Keratinocyte (primary cell): Measurements from ENCODE around the gene CUEDC2. TPM values are rescaled to one million over a fixed set of nuclear protein-coding genes. Genes with fewer than 3 reads are reported as not detected.

ENCODE experiments used
- DNase-seq: peaks from one replicate; pipeline ENCODE4 v3.0.0-alpha.2; 2011; ENCODE audit warnings: low read depth, missing footprints, low spot score
- FAIRE-seq: peaks from 2 replicates; lab custom pipeline; 2011; peaks lifted over from hg19 to GRCh38; lab: Jason Lieb, UNC
- H2AFZ ChIP-seq: 2 replicates; pipeline ENCODE4 v1.6.0; 2012; ENCODE audit warnings: low read length, control low read depth, inconsistent platforms; ENCODE audit not compliant: control insufficient read depth
- H3K27ac ChIP-seq: 2 replicates; pipeline ENCODE4 v1.5.1; 2011; ENCODE audit warnings: low read length; ENCODE audit not compliant: control insufficient read depth, insufficient read depth
- H3K27me3 ChIP-seq: 3 replicates; pipeline ENCODE4 v1.6.0; 2011; ENCODE audit warnings: low read length; ENCODE audit not compliant: control insufficient read depth, insufficient read depth; ENCODE audit errors: extremely low read depth
- H3K36me3 ChIP-seq, 2 experiments: 2 replicates in 1 of 2; 3 replicates in 1 of 2; pipeline ENCODE4 v1.5.1; 2011; ENCODE audit warnings: low read length in 2 of 2, mild to moderate bottlenecking in 1 of 2; ENCODE audit not compliant: control insufficient read depth in 2 of 2, insufficient read depth in 2 of 2; ENCODE audit errors: extremely low read depth in 1 of 2
- H3K4me1 ChIP-seq: 3 replicates; pipeline ENCODE4 v1.5.1; 2011; ENCODE audit warnings: low read length; ENCODE audit not compliant: control insufficient read depth, insufficient read depth; ENCODE audit errors: extremely low read depth
- H3K4me2 ChIP-seq: 3 replicates; pipeline ENCODE4 v1.6.0; 2011; ENCODE audit warnings: low read depth, low read length; ENCODE audit not compliant: control insufficient read depth, insufficient read depth; ENCODE audit errors: extremely low read depth
- H3K4me3 ChIP-seq, 3 experiments: fragments of 200-600 bp in 1 of 3; sonication (generic) in 1 of 3; 2 replicates in 2 of 3; 3 replicates in 1 of 3; pipeline ENCODE4 v1.5.1; 2011 to 2016; ENCODE audit warnings: low read length in 3 of 3, mild to moderate bottlenecking in 3 of 3, control low read depth in 2 of 3, inconsistent platforms in 1 of 3, low read depth in 1 of 3, mixed read lengths in 1 of 3, mixed run types in 1 of 3, moderate library complexity in 1 of 3; ENCODE audit not compliant: control insufficient read depth in 2 of 3, insufficient read depth in 2 of 3; ENCODE audit errors: extremely low read depth in 1 of 3
- H3K79me2 ChIP-seq: 2 replicates; pipeline ENCODE4 v1.6.0; 2012; ENCODE audit warnings: low read length; ENCODE audit not compliant: control insufficient read depth, insufficient read depth
- H3K9ac ChIP-seq: 3 replicates; pipeline ENCODE4 v1.6.0; 2011; ENCODE audit warnings: low read length; ENCODE audit not compliant: control insufficient read depth, insufficient read depth; ENCODE audit errors: extremely low read depth
- H3K9me1 ChIP-seq: 3 replicates; pipeline ENCODE4 v1.6.0; 2011; ENCODE audit warnings: low read length; ENCODE audit not compliant: control insufficient read depth, insufficient read depth; ENCODE audit errors: extremely low read depth
- H3K9me3 ChIP-seq: 2 replicates; pipeline ENCODE4 v1.5.1; 2012; ENCODE audit warnings: low read depth, low read length; ENCODE audit not compliant: control insufficient read depth
- H4K20me1 ChIP-seq: 3 replicates; pipeline ENCODE4 v1.6.0; 2011; ENCODE audit warnings: low read length; ENCODE audit not compliant: control insufficient read depth, insufficient read depth; ENCODE audit errors: extremely low read depth
- EZH2 ChIP-seq: IDR thresholded peaks from one replicate; pipeline ENCODE4 v1.6.1; 2012; ENCODE audit warnings: inconsistent platforms, mild to moderate bottlenecking, low read length, moderate library complexity
- dilution Hi-C: fragments of 300-500 bp; cut with MboI; formaldehyde crosslinking; loops from one replicate; pipeline ENCODE4 v1.7.0; 2020; ENCODE audit warnings: low sequenced_read_pairs; ENCODE audit not compliant: extremely low pct_ligation_motif_present
- polyA plus RNA-seq, 5 experiments: library from polyadenylated mRNA; depleted of rRNA in 3 of 5; stranded (reverse) in 3 of 5; stranded (forward) in 1 of 5; unstranded in 1 of 5; fragments of >200 nt; gene quantifications; 1 replicate in 1 of 5; 2 replicates in 3 of 5; 3 replicates in 1 of 5; pipeline versions ENCODE4 v1.2.1 to v1.2.3, GENCODE V29; 2011 to 2012; ENCODE audit warnings: missing spikeins in 2 of 5, low read depth in 1 of 5, low replicate concordance in 1 of 5
- TF ChIP-seq, protein P1 (sequence below), 3 experiments: IDR thresholded peaks in 1 of 3; conservative IDR thresholded peaks in 1 of 3; optimal IDR thresholded peaks in 1 of 3; 2 replicates in 2 of 3; 3 replicates in 1 of 3; pipeline versions ENCODE3 to v1.5.1; 2011; ENCODE audit warnings: low read length in 3 of 3, mild to moderate bottlenecking in 3 of 3, moderate library complexity in 2 of 3, control low read depth in 1 of 3, inconsistent platforms in 1 of 3; ENCODE audit not compliant: insufficient read depth in 2 of 3; ENCODE audit errors: extremely low read depth in 1 of 3

The CUEDC2 gene
- polyA plus RNA-seq, 1 donor (not counting 4 experiments of a cell fraction or from before 2014, with no cell fraction given), result 46.6 TPM

- Histone ChIP-seq H2AFZ (no peak overlapping the region), H3K36me3 (peaks cover 9 to 21% of the 10 kb centered on the region in 2 experiments), H3K79me2 (peaks cover 3% of the 10 kb centered on the region), H3K9me1 (no peaks in the 10 kb centered on the region), H3K27me3 (no peaks in the 10 kb centered on the region), H3K4me2 (no peak overlapping the region), H3K4me1 (peaks cover 20% of the 10 kb centered on the region), H3K9me3 (no peaks in the 10 kb centered on the region), H4K20me1 (no peaks in the 10 kb centered on the region), H3K27ac (no peak overlapping the region), H3K4me3 (no peak overlapping the region), H3K9ac (no peak overlapping the region)
- TF ChIP-seq, protein P1, sequence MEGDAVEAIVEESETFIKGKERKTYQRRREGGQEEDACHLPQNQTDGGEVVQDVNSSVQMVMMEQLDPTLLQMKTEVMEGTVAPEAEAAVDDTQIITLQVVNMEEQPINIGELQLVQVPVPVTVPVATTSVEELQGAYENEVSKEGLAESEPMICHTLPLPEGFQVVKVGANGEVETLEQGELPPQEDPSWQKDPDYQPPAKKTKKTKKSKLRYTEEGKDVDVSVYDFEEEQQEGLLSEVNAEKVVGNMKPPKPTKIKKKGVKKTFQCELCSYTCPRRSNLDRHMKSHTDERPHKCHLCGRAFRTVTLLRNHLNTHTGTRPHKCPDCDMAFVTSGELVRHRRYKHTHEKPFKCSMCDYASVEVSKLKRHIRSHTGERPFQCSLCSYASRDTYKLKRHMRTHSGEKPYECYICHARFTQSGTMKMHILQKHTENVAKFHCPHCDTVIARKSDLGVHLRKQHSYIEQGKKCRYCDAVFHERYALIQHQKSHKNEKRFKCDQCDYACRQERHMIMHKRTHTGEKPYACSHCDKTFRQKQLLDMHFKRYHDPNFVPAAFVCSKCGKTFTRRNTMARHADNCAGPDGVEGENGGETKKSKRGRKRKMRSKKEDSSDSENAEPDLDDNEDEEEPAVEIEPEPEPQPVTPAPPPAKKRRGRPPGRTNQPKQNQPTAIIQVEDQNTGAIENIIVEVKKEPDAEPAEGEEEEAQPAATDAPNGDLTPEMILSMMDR (optimal IDR thresholded peaks at IDR 0.05 in 1 of 3, IDR thresholded peaks at IDR 0.05 in 1 of 3, conservative IDR thresholded peaks at IDR 0.05 in 1 of 3; ENCODE audit: extremely low read depth in 1 of 3, insufficient read depth in 2 of 3, low read length in 3 of 3), result no peak
- no peak for TF ChIP-seq EZH2
- FAIRE-seq, result no peak
- dilution Hi-C loops, result no loop called here
- no peak for DNase-seq
Measured at GRCh38 chr10:102424916-102425315, 7.5 kb downstream of the CUEDC2 start.

GRCh38 chr10:102424145-102424544 lies 8.2 kb downstream of the CUEDC2 start:
- H3K9me1 ChIP-seq, result no peaks in the 10 kb centered on the region
- H2AFZ ChIP-seq, result no peak overlapping the region
- H3K4me1 ChIP-seq, result peaks cover 27% of the 10 kb centered on the region
- peaks cover 8 to 17% of the 10 kb centered on the region in 2 experiments for H3K36me3 ChIP-seq
- H3K4me3 ChIP-seq, result no peak overlapping the region
- no peak overlapping the region for H3K27ac ChIP-seq
- H3K9me3 ChIP-seq, result no peaks in the 10 kb centered on the region
- no peak overlapping the region for H3K4me2 ChIP-seq
- TF ChIP-seq EZH2, result no peak
- TF ChIP-seq, protein P1 (optimal IDR thresholded peaks at IDR 0.05 in 1 of 3, IDR thresholded peaks at IDR 0.05 in 1 of 3, conservative IDR thresholded peaks at IDR 0.05 in 1 of 3; ENCODE audit: extremely low read depth in 1 of 3, insufficient read depth in 2 of 3, low read length in 3 of 3), result no peak
- no peak overlapping the region for H3K9ac ChIP-seq
- dilution Hi-C loops, result no loop called here
- FAIRE-seq (no peak), DNase-seq (no peak)
- peaks cover 2% of the 10 kb centered on the region for H3K27me3 ChIP-seq
- H4K20me1 ChIP-seq, result no peaks in the 10 kb centered on the region
- H3K79me2 ChIP-seq, result peaks cover 3% of the 10 kb centered on the region
